Sciatic nerve (tissue), 1 donor: ENCODE results near the gene OSR1. TPM values are rescaled to one million over a fixed set of nuclear protein-coding genes. Genes with fewer than 3 reads are reported as not detected.

Experiments
- microRNA-seq: library from miRNA; unstranded; fragments of <30 nt; microRNA quantifications from one replicate; pipeline ENCODE4 v1.2.0, GENCODE V29; 2020
- total RNA-seq: library from RNA; stranded (reverse); fragmentation: NEBNext Ultra II Directional; extraction: Animal tissue kit (Norgen Biotek cat#: 25700); gene quantifications from one replicate; pipeline ENCODE4 v1.2.1, GENCODE V29; 2021
- donor health status: DM: no; HTN: no; CAD: no.

Gene OSR1
- total RNA-seq, 1 donor from 2014 or later: 11.6 TPM

Small RNAs within 50 kb of the gene (microRNA-seq; reads per million reads assigned to microRNA genes)
- 1.4 reads per million for gene MIR4757
